HG02970 (cell line): ENCODE data around the gene MRPS10.
"Not testable (repeated sequence)": the region's sequence is repeated elsewhere in the genome, so short reads cannot be mapped to it uniquely, and the experiment has no call there.

ENCODE experiments used
- ATAC-seq: cut with Tn5 transposase; IDR thresholded peaks from one replicate; pipeline ENCODE4 v1.9.1; 2021; ENCODE audit warnings: mild to moderate bottlenecking, moderate library complexity, moderate number of reproducible peaks; ENCODE audit not compliant: unreplicated experiment, low FRiP score

MRPS10 gene

GRCh38 chr6:42216495-42216894, 1.2 kb downstream of the MRPS10 start:
- ATAC-seq = not testable (repeated sequence)

- no peak for ATAC-seq
These were observed 5.2 kb downstream of the MRPS10 start for GRCh38 chr6:42212442-42212841.

GRCh38 chr6:42211726-42212125, 5.9 kb downstream of the MRPS10 start:
- no peak for ATAC-seq

GRCh38 chr6:42210551-42210950, 7.1 kb downstream of the MRPS10 start:
- ATAC-seq = no peak

GRCh38 chr6:42207559-42207958, 10.1 kb downstream of the MRPS10 start:
- not testable (repeated sequence) for ATAC-seq

- ATAC-seq = no peak
These were observed 12.8 kb downstream of the MRPS10 start for GRCh38 chr6:42204768-42205282.

- ATAC-seq = no peak
These were observed 14.5 kb downstream of the MRPS10 start for GRCh38 chr6:42203183-42203582.

- ATAC-seq = not testable (repeated sequence)
These were observed 15.3 kb downstream of the MRPS10 start for GRCh38 chr6:42202131-42202915.

GRCh38 chr6:42201382-42201781, 16.3 kb downstream of the MRPS10 start:
- no peak for ATAC-seq

GRCh38 chr6:42200035-42200434, 17.6 kb downstream of the MRPS10 start:
- ATAC-seq = no peak

GRCh38 chr6:42199106-42199981, 18.3 kb downstream of the MRPS10 start:
- ATAC-seq = no peak

- ATAC-seq = no peak
These were observed 19.9 kb downstream of the MRPS10 start for GRCh38 chr6:42197555-42198362.

GRCh38 chr6:42195415-42195814, 22.2 kb downstream of the MRPS10 start:
- no peak for ATAC-seq

- no peak for ATAC-seq
These were observed 23.6 kb downstream of the MRPS10 start for GRCh38 chr6:42194056-42194455.

- no peak for ATAC-seq
These were observed 24.2 kb downstream of the MRPS10 start for GRCh38 chr6:42193491-42193894.

GRCh38 chr6:42192385-42192784, 25.3 kb downstream of the MRPS10 start:
- ATAC-seq = not testable (repeated sequence)

GRCh38 chr6:42190554-42191183, 27.0 kb downstream of the MRPS10 start:
- ATAC-seq = no peak

- no peak for ATAC-seq
These were observed 29.3 kb downstream of the MRPS10 start for GRCh38 chr6:42188406-42188805.

GRCh38 chr6:42185597-42185996, 32.1 kb downstream of the MRPS10 start:
- ATAC-seq = no peak

- no peak for ATAC-seq
These were observed 33.2 kb downstream of the MRPS10 start for GRCh38 chr6:42184475-42184874.
